ENCODE results near the gene SLC7A5. TPM values are rescaled to one million over a fixed set of nuclear protein-coding genes. Genes with fewer than 3 reads are reported as not detected.

Gene SLC7A5
- total and polyA plus RNA-seq, 2 of the 13 experiments (the other 11 are each of a cell fraction or from before 2014, with no cell fraction given), result 79.6 to 155 TPM

DNA sequence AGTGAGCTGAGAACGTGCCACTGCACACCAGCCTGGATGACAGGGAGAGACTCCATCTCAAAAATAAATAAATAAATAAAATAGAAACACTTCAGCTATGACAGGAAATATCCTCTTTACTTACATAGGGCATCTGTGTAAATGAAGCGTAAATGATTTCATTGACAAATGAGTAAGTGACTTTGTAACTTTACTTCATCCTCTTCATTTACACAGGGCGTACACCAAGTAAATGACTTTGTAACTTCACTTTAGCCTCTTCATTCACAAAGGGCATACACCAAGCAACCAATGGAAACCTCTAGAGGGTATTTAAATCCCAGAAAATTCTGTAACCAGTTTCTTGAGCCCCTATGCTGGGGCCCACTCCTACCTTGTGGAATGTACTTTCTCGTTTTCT, 87.3 kb downstream of the SLC7A5 start:
- intact Hi-C loops (cut with micrococcal nuclease; ENCODE audit: unreplicated experiment) (no loop called here), in situ Hi-C loops (cut with HindIII; ENCODE audit: extremely low pct_ligation_motif_present, low pct_unique_long_range_greater_than_20kb) (no loop called here)
- H3K79me2 ChIP-seq (ENCODE audit: insufficient read depth, low read length), result no peaks in the 10 kb centered on the region
- H3K4me1 ChIP-seq (ENCODE audit: insufficient read depth, low read length), result peaks cover 54% of the 10 kb centered on the region
- TF ChIP-seq SP4 (CRISPR knock-in tag; IDR thresholded peaks at IDR 0.05) (no peak), KMT2B (CRISPR knock-in tag; IDR thresholded peaks at IDR 0.05) (no peak), EHMT2 (IDR thresholded peaks at IDR 0.05; ENCODE audit: borderline replicate concordance, low read depth, low read length) (no peak), BORCS8-MEF2B (CRISPR knock-in tag; IDR thresholded peaks at IDR 0.05) (no peak), SRSF9 (IDR thresholded peaks at IDR 0.05; ENCODE audit: borderline replicate concordance, insufficient read depth, low read depth, low read length, poor library complexity, severe bottlenecking) (no peak), ZNF713 (CRISPR knock-in tag; IDR thresholded peaks at IDR 0.05) (no peak)
- no peak overlapping the region for H3K4me2 ChIP-seq (ENCODE audit: low read depth, low read length)
- no peaks in the 10 kb centered on the region for H3K36me3 ChIP-seq (replicated peaks in 1 of 2; ENCODE audit: control insufficient read depth in 1 of 2, insufficient read depth in 2 of 2, low read length in 2 of 2)
- BruUV-seq (replicated peaks), result no TSS peak
- H3K4me3 ChIP-seq (replicated peaks in 1 of 3; ENCODE audit: insufficient read depth in 1 of 3, low read depth in 2 of 3, low read length in 3 of 3), result no peak overlapping the region
- H3K27me3 ChIP-seq (ENCODE audit: control insufficient read depth in 1 of 2, insufficient read depth in 2 of 2, low read length in 2 of 2), result no peaks in the 10 kb centered on the region
- no peaks in the 10 kb centered on the region for H4K20me1 ChIP-seq (ENCODE audit: insufficient read depth, low read length)
- no peak for FAIRE-seq
- H2AFZ ChIP-seq (ENCODE audit: low read length), result no peak overlapping the region
- 96% methylated on average over 4 of the region's 4 CpGs for WGBS (ENCODE audit: low lambda C conversion rate)
- CTCF ChIA-PET (ENCODE audit: low intra/inter-chr PET ratio, low total read pairs), result interaction anchor here (1.4 kb wide), 1 partner anchor 21 kb away, joined by 3 read pairs; no protein-coding TSS in a partner anchor
- H3K27ac ChIP-seq (ENCODE audit: extremely low read length, insufficient read depth, low read length), result no peak overlapping the region
- no peak for ATAC-seq
- POLR2A ChIA-PET, result interaction anchor here (0.6 to 4.2 kb wide), 6 partner anchors 7 to 87 kb away, joined by 3 to 197 read pairs (median 24); partner anchors contain the start of gene SLC7A5
- no peak overlapping the region for H3K9ac ChIP-seq (ENCODE audit: insufficient read depth, low read depth, low read length)
- DNase-seq (ENCODE audit: low spot score), result no peak
- H3K9me3 ChIP-seq (ENCODE audit: low read length), result no peaks in the 10 kb centered on the region

DNA sequence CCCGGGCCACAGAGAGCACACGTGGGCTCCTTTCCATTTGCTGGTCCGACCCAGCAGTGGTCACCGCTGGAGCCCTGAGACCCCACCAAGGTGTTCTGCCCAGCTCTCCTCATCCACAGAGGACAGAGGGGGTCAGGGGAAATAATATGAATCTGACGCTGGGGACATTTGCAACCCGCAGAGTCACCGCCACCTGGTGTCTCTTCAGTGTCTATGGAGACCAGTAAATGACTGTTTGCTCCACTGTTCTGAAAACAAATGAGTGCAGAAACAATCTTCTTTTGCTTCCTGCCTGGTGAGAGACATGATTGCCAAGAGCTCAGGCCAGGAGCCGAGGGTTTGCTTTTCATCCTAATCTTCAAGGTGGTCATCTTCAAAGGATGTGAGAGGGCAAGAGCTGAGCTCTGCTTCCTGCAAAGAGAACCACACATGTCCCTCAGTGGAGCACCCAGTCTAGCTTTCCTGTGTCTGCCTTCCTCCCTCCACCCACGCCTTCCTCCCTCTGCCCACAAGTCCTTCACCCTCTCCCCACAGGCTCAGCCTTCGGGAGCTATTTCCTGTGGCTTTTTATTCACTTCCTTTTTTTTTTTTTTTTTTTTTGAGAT, 88.8 kb downstream of the SLC7A5 start:
- ChIA-PET CTCF (ENCODE audit: low intra/inter-chr PET ratio, low total read pairs) (interaction anchor here (1.2 to 5.3 kb wide), 2 partner anchors 47 to 92 kb away, joined by 3 to 154 read pairs; no protein-coding TSS in a partner anchor), POLR2A (interaction anchor here (0.9 to 4.2 kb wide), 9 partner anchors 9 to 89 kb away, joined by 3 to 197 read pairs (median 6); partner anchors contain the start of gene SLC7A5)
- intact Hi-C loops (cut with micrococcal nuclease; ENCODE audit: unreplicated experiment), result no loop called here
- no peak for DNase-seq (ENCODE audit: low spot score)
- Histone ChIP-seq H3K27me3 (ENCODE audit: control insufficient read depth in 1 of 2, insufficient read depth in 2 of 2, low read length in 2 of 2) (no peaks in the 10 kb centered on the region), H4K20me1 (ENCODE audit: insufficient read depth, low read length) (no peaks in the 10 kb centered on the region), H3K9me3 (ENCODE audit: low read length) (no peaks in the 10 kb centered on the region), H3K36me3 (replicated peaks in 1 of 2; ENCODE audit: control insufficient read depth in 1 of 2, insufficient read depth in 2 of 2, low read length in 2 of 2) (no peaks in the 10 kb centered on the region), H3K9ac (ENCODE audit: insufficient read depth, low read depth, low read length) (no peak overlapping the region), H3K4me2 (ENCODE audit: low read depth, low read length) (no peak overlapping the region), H2AFZ (ENCODE audit: low read length) (no peak overlapping the region), H3K4me3 (replicated peaks in 1 of 3; ENCODE audit: insufficient read depth in 1 of 3, low read depth in 2 of 3, low read length in 3 of 3) (no peak overlapping the region), H3K4me1 (ENCODE audit: insufficient read depth, low read length) (peaks cover 47% of the 10 kb centered on the region), H3K27ac (ENCODE audit: extremely low read length, insufficient read depth, low read length) (no peak overlapping the region), H3K79me2 (ENCODE audit: insufficient read depth, low read length) (no peaks in the 10 kb centered on the region)
- WGBS (ENCODE audit: low lambda C conversion rate), result 90% methylated on average over 10 of the region's 10 CpGs
- in situ Hi-C loops (cut with HindIII; ENCODE audit: extremely low pct_ligation_motif_present, low pct_unique_long_range_greater_than_20kb), result no loop called here
- peak; percentile 50 for FAIRE-seq
- BruUV-seq (replicated peaks), result no TSS peak
- ATAC-seq, result no peak
- TF ChIP-seq SP1 (IDR thresholded peaks at IDR 0.05) (no peak), SP1 (CRISPR knock-in tag; IDR thresholded peaks at IDR 0.05) (no peak), ZNF550 (CRISPR knock-in tag; IDR thresholded peaks at IDR 0.05; ENCODE audit: borderline replicate concordance) (no peak), SAP130 (CRISPR knock-in tag; IDR thresholded peaks at IDR 0.05; ENCODE audit: low read depth) (0 out of 2 replicates have a peak, but pooled peaks have one; percentile 10), SNAPC2 (CRISPR knock-in tag; IDR thresholded peaks at IDR 0.05) (no peak), ZMAT3 (CRISPR knock-in tag; conservative IDR thresholded peaks at IDR 0.05) (no peak), ZBTB38 (CRISPR knock-in tag; IDR thresholded peaks at IDR 0.05) (peak; percentile 33; the same call in 1 of the 2 replicates), ZNF850 (CRISPR knock-in tag; conservative IDR thresholded peaks at IDR 0.05) (no peak), ZBTB42 (CRISPR knock-in tag; IDR thresholded peaks at IDR 0.05) (no peak), CREBL2 (CRISPR knock-in tag; IDR thresholded peaks at IDR 0.05; ENCODE audit: borderline replicate concordance) (no peak), SAFB2 (CRISPR knock-in tag; IDR thresholded peaks at IDR 0.05; ENCODE audit: borderline replicate concordance, low read depth) (no peak), ZNF737 (CRISPR knock-in tag; IDR thresholded peaks at IDR 0.05; ENCODE audit: borderline replicate concordance) (no peak), DPF2 (CRISPR knock-in tag; IDR thresholded peaks at IDR 0.05; ENCODE audit: borderline replicate concordance, low read depth) (no peak)
